Left kidney (tissue), 2 donors: ENCODE measurements around the gene INS. TPM values are rescaled to one million over a fixed set of nuclear protein-coding genes. Genes with fewer than 3 reads are reported as not detected.
"Not testable (repeated sequence)": the region's sequence is repeated elsewhere in the genome, so short reads cannot be mapped to it uniquely, and the experiment has no call there.

Source experiments
- DNase-seq: peaks from one replicate; pipeline ENCODE4 v3.0.0-alpha.2; 2013
- polyA plus RNA-seq: library from polyadenylated mRNA; unstranded; fragments of 120-200 nt; gene quantifications from one replicate; pipeline ENCODE4 v1.2.1, GENCODE V29; 2013; ENCODE audit not compliant: insufficient read length

INS gene
- polyA plus RNA-seq, 1 donor = not detected

DNA sequence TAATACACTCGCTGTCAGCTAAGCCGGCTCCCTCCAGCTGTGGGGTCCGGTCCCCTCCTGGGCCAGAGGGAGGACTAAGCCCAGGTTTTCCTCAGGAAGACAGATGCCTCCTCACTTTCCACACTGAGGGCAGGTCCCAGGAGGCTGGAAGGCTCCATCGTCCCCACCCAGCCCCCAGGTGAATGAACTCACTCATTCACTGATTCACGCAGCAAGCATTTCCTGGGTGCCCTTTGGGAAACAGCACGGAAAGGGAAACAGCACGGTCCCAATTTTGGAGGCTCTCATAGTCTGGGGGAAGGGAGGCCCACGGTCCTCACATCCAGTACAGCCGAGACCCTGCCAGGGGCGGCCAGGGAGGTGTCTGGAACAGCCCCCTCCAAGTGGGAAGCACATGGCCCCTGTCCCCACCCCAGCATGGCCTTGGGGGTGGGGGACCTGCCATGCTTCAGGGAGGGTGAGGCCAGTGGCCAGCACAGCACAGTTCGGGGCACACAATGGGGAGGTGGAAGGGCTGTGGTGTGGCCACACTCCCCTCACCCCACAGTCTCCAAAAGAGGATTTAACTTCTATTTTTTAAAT is 19.9 kb upstream of the INS start:
- DNase-seq = no peak

DNA sequence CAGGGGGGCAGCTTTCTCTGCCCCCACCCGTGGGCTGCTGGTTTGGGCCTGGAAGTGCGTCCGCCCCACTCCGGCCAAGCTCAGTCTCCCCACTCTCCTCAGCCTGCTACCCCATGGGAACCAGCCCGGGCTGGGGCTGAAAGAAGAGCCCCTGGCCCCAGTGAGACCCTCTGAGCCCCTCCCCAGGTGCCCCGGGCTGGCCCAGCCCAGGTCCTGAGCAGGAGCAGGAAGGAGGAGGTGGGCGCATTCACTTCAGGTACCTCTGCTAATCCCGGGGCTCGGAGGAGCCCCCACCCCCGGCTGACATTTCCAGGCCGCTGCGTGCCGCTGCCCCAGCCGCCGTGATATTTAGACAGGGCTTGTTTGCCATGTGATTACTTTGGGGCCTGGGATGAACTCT is 19.3 kb upstream of the INS start:
- DNase-seq = no peak

DNA sequence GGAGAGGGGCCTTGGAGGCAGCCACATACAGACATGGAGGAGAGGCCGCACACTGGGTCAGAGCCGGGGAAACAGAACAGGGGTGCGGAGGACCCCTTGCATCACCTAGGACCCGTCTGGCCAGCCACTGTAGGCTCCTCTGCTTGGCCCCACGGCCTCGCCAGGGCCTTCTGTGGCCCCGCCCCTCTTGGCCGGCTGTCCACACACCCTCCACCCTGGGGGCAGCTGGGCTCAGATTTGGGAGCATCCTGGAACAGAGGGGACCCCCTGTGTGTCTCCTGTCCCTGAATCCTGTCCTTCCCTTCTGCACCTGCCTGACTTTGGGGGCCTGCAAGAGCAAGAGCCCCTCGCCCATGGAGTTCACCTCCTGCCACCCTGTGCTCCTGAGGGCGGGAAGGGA is 18.5 kb upstream of the INS start:
- DNase-seq = no peak

DNA sequence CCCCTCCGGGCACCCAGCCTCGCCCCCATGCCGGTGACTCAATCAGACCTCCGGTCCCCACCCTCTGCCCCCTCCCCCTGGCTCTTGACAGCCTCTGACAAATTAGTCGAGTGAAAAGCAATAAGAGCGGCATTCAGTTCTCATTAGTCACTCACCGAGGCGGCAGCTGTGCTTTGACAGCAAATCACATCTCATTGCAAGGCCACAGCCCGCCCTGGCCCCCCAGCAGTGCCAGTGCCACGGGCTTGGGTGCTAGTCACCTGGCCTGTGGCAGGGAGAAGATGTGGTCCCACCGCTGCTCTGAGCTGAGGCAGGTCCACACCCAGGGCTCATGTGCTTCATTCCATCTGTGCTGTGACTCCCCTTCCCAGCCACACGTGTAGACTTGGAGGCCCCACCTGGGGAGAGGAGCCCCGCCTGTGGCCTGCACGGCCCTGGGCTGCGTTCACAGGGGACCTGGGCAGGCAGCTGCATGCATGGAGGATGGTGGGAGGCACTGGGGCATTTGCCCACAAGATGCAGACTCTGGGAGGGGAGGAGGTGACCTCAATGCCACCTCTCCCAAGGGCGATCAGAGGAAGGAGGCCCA is 18.0 kb upstream of the INS start:
- DNase-seq = no peak

DNA sequence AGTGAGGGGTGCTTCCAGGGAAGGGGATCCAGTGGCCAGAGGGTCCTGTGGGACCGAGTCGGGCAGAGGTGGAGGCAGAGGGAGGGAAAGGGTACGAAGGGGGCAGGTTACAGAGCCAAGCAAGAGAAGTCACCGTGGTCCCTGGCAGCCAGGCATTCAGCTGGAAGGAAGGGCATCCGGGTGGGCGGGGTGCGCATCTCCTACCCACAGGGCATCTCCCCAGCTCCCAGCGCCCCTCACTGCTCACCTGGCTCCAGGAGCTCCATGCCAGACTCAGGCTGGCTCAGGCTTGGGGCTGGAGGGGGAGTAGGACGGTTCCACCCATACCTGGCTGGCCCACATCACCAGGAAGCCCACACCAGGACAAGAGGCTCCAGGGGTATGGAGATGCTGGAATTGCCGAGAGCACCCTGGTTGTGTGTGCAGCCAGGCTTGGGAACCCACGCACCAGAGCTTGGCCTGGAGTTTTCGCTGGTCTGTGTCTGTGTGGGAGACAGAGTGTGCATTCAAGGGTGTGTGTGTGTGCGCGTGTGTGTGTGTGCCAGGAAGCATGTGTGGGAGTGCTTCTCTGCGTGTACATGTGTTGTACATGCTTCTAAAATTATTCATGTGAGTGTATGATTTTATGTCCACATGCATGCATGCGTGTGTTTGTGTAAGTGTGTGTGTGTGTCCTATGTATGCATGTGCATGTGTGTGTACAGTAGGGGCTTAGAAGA is 17.2 kb upstream of the INS start:
- not testable (repeated sequence) for DNase-seq

DNA sequence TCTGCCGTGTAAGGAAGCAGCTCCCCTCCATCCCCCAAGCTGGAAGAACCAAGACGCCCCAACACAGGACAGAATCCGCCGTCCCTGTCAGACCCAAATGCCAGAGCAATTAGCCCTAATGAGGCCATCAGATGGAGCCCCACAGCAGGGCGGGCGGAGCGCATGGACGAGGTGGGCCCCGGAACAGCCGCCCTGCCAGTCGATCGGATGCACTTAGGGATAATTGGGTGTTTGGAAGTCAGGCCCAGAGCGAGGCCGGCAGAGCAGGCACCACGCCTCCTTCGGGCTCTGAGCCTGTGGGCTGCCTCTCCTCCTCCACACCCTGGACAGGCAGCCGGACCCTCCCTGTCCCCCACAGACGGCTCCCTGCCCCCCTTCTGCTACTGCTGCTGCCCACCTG is 16.1 kb upstream of the INS start:
- DNase-seq = no peak

DNA sequence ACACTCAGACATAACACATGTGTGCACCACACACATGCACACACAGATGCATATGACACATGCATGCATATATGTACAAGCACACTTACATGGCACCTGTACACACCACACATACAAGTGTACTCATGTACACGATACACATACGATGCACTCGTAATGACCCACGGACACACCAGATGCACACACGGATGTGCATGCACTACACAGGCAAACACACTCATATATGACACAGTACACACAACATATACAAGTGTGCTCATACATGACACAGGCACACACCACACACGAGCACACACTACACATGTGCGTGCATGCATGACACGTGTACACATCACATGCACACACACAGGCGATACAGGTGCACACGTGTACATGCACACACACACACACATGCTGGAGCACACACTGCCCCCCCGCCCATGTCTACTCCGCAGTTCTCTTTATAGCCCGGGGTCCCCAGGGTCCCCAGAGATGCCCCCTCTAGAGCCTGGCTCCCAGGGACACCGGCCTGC is 15.4 kb upstream of the INS start:
- DNase-seq = no peak

DNA sequence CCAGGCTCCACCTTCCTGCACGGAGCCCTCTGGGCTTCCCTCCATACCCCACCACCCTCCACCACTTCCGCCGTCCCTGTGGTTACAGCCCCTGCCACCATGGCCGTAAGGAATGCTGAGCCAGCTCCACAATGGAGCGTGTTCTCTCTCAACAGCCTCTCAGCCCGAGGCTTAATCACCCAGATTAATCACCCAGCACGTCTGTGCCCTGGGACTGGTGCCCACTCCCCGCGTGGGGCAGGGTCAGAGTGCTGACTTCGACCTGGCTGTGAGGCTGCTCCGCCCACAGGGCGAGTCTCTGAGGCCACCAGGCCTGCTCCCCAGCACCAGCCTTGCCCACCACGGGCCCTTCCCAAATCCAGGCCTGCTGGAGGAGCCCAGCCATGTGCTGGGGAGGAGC is 14.7 kb upstream of the INS start:
- no peak for DNase-seq

DNA sequence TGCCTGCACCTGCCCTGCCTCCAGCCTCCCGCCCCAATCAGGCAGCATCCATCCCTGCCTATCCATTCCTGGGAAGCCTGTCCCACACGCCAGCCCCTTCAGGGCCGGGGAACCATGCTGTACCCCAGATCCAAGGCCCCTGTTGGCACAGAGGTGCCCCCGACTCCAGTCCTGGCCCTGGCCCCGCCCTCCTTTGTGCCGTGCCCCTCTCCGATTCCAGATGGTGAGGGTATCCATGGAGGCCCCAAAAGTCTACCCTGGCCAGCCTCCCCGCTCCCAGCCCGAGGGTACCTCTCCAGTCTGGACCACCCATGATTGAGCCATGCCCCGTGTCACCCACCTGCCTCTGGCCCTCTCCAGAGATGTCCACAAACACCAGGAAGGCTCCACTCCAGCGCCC is 13.4 kb upstream of the INS start:
- DNase-seq = no peak

DNA sequence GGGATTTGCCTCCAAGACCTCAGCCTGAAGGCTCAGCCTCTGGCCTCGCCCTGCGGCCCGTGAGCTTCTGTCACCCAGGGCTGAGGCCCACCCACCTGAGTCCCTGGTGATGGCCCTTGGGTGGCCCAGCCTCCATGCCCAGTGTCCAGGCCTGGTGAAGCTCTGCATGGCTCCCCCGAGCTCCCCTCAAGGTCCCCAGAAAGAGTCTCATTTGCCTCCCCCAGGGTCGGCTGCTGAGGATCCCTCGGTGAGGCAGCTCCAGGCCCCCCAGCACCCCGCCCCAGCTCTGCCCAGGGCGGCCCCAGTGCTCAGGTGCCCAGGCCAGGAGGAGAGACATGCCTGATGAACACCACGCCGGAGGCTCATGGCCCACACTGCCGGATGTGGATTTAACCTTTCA is 12.8 kb upstream of the INS start:
- no peak for DNase-seq

DNA sequence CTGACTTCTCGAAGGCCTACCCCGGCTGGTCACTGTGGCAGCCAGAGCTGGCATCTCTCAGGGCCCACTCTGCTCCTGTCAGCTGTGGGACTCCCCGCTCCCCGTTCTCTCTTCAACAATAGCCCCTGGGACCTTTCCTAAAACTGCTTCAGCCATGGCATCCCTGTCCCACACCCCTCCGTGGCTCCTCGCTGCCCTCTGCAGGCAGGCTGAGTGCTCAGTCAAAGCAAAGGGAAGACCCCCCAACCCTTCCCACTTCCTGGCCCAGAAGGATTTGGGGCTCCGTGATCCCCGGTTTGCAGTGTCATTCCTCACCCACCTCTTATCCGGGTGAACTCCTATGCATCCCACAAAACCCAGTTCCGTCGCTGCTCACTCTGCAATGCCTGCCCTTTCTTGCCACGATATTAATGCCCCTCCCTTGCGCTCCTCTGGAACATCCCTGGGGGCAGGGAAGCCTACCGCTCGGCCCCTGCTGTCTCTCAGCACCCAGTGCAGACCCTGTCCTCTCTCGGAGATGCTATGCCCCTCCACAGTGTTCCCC is 12.2 kb upstream of the INS start:
- DNase-seq = no peak

DNA sequence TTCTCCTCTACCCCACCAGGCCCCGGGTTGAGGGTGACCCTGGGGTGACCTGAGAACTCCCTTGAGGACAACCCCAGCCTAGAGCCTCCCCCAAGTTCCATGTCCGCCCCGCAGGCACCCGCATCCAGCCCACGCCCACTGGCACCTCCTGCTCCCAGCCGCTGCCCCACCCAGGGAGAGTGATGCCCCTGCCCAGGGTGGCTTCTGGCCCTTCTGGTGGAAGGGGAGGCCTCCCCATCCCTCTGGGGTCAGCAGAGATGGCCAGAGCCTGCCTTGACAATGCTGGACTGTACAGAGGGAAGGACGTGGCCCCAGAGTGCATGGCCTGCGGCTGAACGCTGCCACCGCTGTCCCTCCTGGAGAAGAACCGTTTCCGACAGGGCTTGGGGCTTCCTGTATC is 11.7 kb upstream of the INS start:
- DNase-seq = no peak

DNA sequence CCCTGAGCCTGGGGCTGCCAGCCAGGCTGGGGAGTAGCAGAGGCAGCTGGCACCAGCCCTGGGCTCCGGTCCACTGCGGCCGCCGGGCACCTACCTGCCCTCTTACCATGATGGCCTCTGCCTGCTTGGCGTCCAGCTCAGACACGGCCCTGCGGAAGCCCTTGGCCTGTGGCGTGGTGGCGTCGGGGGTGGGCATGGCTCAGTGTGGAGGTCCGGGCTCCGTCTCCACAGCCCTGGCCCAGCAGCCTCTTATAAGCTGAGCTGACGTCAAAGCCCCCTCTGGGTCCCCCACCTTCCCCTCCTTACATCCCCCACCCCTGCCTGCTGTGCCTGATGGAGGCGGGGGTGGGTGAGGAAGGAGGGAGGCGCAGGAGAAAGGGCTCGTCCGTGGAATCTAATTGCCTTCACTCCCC is 10.6 kb upstream of the INS start, which contains the start of gene TH:
TH (minus strand) TSS at position 225 of the 413 bp plus-strand sequence; CDS start at position 196, 29 bp downstream.
- DNase-seq = no peak

DNA sequence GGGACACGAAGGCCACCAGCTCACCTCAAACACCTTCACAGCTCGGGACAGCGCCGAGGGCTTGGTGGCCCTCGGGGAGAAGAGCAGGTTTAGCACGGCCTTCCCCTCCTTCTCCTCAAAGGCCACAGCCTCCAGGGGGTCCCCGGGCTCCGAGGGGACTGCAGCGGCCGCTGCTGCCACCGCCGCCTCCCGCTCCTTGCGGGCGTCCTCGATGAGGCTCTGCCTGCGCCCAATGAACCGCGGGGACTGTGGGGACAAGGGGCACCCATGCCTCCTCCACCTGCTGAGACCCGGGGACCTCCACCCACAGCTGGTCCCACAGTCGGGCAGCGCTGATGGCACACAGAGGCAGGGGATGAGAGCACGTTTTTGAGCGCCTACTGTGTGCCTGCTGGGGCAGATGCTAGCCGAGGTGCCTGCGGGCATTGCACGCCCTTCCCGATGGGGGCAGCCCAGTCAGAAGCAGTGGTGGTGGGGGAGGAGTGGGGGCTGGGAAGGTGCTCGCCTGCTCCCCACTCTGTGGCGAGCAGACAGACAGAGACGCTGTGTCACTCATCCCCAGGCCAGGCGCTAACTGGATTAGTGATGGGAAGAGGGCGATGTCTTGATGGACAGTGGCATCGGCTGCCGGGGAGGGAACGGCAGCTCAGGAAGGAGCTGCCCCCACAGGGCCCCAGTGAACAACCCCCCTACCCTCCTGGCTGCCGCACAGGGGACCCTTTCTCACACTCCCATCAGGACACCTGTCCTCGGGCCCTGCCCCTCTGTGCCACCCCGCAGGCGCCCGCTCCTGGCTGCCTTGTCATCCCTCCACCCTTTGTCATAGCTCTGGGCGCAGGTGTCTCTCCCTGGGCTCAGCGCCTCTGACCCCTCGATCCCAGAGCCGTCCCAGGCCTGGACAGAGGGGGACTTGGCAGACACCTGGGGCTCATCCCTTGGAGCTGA is 8.9 kb upstream of the INS start:
- DNase-seq = no peak

DNA sequence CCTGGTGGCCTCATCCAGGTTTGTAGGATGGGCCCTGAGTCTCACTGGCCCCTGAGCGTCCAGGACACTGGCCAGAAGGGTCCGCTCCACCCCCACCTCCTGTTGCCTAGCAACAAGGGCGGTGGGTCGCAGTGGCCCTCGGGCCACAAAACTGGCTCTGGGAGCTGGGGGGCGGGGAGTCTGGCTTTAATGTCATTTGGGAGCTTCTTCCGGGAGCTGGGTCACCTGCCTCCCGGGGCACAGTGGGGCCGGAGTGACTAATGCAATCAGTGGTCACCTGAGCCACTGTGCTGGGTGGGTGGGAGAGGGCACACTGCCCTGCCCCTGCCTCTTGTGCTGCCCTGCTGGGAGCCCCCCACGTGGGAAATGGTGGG is 8.0 kb upstream of the INS start:
- DNase-seq = no peak

DNA sequence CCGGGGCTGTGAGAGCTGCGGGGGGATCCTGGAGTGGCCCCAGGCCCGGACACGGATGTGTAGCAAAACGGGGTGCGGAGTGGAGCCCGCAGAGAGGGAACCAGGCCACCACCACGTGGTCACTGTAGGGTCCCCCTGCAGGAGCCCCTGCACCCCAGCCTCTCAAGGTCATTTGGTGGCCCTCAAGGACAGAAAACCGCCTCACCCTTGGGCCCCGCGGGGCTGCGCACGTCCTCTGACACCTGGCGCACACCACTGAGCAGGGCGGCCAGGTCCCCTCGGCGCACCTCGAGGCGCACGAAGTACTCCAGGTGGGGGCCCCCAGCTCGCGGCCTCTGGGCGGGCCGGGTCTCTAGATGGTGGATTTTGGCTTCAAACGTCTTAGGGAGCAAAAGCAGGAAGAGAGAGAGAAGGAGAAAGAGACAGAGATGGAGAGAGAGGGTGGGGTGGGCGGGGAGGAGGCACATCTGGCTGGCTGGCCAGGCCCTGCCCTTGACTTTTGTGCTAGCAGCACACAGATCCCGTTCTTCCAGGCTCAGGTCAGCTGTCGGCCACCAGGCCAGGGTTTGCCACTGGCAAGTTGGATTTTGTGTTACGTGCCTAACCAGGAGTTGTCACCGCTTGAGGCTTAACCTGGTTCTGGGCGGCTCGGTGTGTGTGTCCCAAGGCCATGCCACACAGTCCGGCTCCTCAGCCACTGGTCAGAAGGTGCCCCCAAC is 7.4 kb upstream of the INS start:
- DNase-seq = no peak

DNA sequence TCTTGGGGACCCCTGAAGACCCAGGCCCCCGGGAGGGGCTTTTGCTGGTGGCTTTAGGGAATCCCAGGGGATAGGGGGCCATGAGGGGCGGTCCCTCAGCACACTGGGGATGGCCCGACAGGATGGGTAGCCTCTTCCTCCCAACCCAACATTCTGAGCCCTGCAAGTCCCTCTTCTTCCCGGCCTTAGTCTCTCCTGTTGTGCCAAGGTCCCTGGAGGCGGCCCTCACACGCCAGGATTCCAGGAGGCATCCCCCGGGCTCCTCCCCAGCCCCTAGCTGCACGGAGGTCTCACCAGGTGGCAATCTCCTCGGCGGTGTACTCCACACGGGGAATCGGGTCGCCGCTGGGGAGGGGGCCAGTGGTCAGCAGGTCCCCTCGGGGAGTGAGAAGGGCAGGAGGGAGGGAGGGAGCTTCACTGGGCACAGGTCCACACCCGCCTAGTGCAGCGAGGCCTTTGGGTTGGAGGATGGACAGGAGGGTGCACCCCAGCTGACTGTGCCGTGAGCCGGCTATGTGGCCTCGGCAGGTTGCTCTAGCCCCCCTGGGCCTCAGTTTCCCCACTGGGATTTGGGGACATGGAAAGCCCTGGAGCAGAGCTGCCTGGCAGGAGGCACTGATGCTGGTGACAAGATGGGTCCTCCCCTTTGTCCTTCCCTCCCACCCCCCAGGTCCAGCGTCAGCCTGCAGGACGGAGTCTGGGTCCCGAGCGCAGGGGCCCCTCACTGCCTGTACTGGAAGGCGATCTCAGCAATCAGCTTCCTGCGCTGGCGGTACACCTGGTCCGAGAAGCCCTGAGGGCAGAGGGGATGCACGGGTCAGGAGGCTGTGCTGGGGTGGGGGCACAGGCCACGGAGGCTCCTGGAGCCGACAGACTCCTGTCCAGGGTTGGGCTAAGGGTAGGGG is 6.4 kb upstream of the INS start:
- DNase-seq = no peak

DNA sequence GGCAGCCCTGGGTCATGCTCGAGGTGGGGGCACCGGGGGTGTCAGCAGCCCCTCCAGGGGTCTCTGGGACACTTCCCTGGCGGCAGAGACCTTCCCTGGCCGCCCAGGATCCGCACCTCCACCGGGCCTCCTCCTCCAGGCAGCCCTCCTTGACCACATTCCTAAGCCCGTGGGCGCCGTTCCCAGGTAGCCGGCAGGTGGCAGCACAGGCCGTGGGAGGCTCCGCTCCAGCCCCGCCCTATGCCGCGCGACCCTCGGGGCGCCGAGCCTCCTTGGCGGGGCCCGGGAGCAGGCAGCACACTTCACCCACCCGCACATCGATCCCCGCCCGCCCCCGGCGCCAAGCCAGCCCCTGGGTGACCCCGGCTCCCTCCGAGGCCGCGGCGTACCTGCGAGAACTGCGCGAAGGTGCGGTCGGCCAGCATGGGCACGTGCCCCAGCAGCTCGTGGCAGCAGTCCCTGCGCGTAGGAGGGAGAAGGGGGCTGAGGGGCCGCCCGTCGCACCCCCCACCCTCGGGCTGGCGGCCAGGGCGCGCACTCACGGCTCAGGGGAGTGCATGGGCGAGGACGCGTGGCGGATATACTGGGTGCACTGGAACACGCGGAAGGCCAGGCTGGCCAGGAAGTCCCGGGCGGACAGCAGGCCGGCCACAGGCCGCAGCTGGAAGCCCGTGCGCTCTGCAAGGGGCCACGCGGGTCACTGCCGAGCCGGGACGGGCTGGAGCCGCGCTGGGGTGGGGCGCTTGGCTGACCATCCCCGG is 5.3 kb upstream of the INS start:
- no peak for DNase-seq

DNA sequence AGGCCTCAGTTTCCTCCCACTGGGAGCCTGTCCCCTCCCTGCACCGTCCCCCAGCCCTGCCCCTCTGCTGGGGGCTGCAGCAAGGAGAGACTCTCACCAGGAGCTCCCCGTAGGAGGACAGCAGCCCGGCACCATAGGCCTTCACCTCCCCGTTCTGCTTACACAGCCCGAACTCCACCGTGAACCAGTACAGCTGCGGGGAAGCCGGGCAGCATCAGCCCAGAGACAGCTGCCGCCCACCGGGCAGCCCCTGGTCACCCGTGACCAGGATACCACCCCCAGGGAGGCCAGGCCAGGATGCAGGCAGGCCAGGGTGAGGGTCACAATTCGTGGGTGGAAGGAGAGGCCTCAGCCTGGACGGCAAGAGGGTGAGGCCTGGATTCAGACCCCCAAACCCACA is 4.6 kb upstream of the INS start:
- no peak for DNase-seq
